Measurements from ENCODE around the gene PPFIA2.
A peak's percentile ranks its signal among the peaks of the same experiment; 100 is the strongest.
"Not testable (repeated sequence)": the region's sequence is repeated elsewhere in the genome, so short reads cannot be mapped to it uniquely, and the experiment has no call there.

The PPFIA2 gene

GRCh38 chr12:81668475-81668874, 90.7 kb downstream of the PPFIA2 start:
- peak; percentile 2 for DNase-seq (ENCODE audit: low spot score)

GRCh38 chr12:81659310-81659709, 99.8 kb downstream of the PPFIA2 start:
- DNase-seq (ENCODE audit: low spot score), result not testable (repeated sequence)

GRCh38 chr12:81644503-81644902, 114.6 kb downstream of the PPFIA2 start:
- peak; percentile 14 for DNase-seq (ENCODE audit: low spot score)

GRCh38 chr12:81639196-81639595, 120.0 kb downstream of the PPFIA2 start:
- DNase-seq (ENCODE audit: low spot score), result no peak

GRCh38 chr12:81633127-81633526, 126.0 kb downstream of the PPFIA2 start:
- no peak for DNase-seq (ENCODE audit: low spot score)

GRCh38 chr12:81627336-81628189, 131.6 kb downstream of the PPFIA2 start:
- peak; percentile 17 for DNase-seq (ENCODE audit: low spot score)

DNA sequence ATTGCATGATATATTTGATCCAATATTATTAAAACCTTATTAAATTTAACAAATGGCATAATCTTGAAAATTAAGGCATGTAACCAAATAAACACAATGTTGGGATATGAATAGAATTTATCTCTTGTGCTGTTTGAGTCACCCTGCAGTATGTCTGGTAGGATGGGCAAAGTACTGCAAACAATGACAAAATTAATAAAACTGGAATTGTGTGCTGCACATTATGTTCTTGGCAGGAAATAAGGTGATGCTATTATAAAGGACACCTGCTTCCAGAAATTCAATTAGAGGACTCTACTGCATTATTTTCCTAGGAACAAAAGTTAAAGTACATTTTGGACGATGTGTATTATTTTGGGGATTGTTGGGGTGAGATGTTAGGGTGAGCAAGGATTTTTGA, 132.7 kb downstream of the PPFIA2 start:
- DNase-seq (ENCODE audit: low spot score), result no peak

DNA sequence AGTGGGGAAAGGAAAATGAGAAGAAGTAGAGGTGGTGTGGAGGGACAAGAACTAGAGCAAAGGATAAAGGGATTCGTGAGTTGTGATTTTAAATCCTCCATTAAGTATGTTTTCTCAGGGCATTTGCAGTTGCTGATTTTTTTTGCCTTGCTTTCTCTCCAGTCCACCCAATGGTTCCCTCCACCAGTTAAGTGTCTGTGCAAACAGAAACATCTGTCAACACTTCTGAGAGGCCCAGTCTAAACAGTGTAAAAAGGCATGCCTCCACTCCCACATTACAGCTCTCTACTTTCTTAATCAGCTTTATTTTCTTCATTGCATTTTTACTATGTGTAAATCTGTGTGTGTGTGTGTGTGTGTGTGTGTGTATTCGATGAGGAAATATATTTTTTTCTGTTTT, 141.2 kb downstream of the PPFIA2 start:
- DNase-seq (ENCODE audit: low spot score), result no peak

DNA sequence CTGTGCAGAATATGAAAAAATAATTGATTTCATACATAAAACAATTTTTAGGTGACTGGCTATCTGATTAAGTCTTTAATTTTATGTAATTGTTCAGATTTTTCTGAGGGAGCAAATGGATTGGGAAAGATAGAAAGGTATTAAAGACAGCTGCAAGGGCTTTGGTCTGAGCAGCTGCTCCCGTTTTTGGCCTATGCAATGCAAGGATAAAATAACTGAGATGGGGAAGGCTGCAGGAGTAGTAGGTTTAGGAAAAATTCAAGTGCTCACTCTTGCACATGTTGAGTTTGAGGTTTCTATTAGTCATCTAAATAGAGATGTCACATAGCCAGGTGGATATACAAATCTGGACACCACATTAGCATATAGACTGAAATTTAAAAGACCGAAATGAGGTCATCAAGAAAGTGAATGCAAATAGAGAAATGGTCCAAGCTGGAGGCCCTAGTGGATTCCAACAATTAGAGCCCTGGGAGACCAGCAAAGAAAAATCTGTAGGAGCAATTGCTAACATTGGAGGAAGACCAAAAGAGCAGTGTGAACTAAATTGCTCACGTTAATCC, 144.0 kb downstream of the PPFIA2 start:
- no peak for DNase-seq (ENCODE audit: low spot score)

- DNase-seq (ENCODE audit: low spot score), result no peak
Measured at GRCh38 chr12:81610955-81611889, 147.9 kb downstream of the PPFIA2 start.

- DNase-seq (ENCODE audit: low spot score), result no peak
Measured at GRCh38 chr12:81597928-81598604, 161.1 kb downstream of the PPFIA2 start.

GRCh38 chr12:81596558-81596957, 162.6 kb downstream of the PPFIA2 start:
- DNase-seq (ENCODE audit: low spot score), result no peak

- DNase-seq (ENCODE audit: low spot score), result no peak
Measured at GRCh38 chr12:81591256-81591655, 167.9 kb downstream of the PPFIA2 start.

- not testable (repeated sequence) for DNase-seq (ENCODE audit: low spot score)
Measured at GRCh38 chr12:81590703-81591102, 168.4 kb downstream of the PPFIA2 start.

DNA sequence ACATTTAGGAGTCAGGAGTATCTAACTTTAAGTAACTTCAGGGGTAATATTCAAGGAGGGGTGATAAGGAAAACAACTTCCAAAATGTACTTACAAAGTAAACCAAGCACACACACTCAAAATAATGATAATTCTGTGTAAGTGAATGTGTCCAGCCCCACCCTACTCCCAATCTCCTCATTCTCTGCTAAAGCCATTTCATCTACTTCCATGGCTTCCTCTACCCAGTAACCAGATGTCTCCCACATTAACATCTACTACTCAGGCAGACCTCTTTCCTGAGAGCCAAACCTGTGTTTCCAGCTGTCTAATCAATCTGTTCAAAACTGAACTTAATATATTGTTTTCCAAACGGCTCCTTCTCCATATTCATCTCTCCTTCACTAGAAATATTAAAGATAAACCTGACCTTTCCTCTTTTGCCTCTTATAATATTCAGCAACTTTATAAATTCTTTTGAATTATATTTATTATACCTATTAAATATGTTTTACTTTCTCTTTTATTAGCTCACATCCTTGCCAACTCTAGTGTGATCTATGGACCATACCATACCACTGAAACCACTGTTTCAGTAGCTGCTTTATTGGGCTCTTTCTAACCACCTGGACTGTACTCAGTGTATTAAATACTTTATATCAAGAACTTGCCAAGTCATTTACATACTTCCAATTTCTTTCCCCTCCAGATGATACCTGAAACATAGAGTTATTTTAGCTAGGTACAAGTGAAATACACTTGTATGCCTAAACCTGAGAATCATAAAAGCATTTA, 170.7 kb downstream of the PPFIA2 start:
- DNase-seq (ENCODE audit: low spot score), result no peak

GRCh38 chr12:81585787-81586186, 173.4 kb downstream of the PPFIA2 start:
- DNase-seq (ENCODE audit: low spot score), result no peak

DNA sequence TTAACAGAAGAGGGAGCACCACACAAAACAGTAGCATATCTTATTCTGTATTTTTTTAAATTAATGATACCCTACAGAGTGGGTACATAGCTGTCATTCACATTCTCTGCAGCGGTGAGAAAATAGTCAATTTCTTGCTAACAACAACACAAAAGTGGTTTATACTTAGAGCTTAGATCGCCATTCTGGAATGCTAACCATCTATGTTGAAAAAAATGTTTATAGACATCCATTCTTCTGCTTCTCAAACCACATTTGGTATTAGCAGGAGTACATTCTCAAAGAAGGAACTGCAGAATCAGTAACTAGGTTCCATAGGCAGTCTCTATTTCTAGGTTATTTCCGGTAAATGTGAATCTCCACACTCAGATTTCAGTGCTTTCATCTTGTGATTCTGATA, 185.9 kb downstream of the PPFIA2 start:
- DNase-seq (ENCODE audit: low spot score), result no peak

GRCh38 chr12:81572411-81572810, 186.7 kb downstream of the PPFIA2 start:
- no peak for DNase-seq (ENCODE audit: low spot score)

DNA sequence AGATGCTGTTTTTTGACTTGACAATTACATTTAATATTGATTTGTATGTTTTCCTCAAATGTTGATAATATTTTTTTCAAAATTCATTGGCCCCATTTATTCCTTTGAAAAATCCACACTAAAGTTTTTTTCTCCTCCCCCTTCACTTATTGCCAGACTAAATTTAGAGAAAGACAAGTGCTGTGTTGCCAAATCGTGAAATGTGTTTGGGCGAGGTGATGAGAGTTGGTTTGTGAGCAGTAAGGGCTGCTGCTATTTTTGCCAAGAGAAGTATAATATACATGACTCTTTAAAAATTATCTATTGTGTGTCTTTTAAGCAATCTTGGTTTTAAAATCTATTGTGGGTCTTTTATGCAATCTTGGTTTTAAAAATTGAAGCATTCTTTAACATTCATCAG, 188.9 kb downstream of the PPFIA2 start:
- DNase-seq (ENCODE audit: low spot score), result no peak

DNA sequence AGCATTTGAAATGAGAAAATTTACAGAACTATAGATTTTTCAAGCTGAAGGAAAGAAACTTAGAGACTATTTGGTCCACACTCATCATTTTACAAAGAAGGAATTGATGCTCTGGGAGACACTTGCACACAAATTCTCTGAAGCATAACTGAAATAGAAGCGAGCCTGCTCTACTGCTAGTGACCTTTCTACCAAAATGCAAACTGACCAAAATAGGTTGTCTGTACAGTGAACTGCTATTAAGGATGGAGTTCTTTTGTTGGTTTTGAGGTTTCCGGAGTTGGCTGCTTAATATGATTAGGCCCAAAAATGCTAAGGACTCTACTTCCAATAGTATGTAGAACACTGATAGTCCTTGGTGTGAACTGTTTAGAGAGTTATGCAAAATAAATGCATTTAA, 194.9 kb downstream of the PPFIA2 start:
- no peak for DNase-seq (ENCODE audit: low spot score)

DNA sequence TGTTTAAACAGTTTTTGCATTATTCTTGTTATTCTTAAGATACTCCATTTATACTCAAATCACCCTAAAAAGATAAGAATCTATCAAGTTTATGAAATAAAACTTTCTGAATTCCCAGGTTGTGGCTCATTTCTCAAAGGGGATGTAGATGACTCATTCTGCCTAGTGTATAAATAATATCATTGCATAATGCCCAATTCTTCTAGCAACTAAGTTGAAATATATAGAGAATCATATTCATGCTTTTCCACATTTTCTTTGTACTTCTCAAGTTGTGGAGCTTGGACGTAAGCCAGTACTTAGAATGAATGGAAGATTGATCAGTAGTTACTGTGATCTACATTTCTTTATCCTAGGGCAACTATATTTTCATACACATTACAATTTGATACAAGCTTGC, 201.1 kb downstream of the PPFIA2 start:
- peak; percentile 4 for DNase-seq (ENCODE audit: low spot score)
